Measurements from ENCODE around the gene EFHB. TPM values are rescaled to one million over a fixed set of nuclear protein-coding genes. Genes with fewer than 3 reads are reported as not detected.
A peak's percentile ranks its signal among the peaks of the same experiment; 100 is the strongest.

EFHB gene
- total RNA-seq, 1 experiment from 2014 or later, result not detected

DNA sequence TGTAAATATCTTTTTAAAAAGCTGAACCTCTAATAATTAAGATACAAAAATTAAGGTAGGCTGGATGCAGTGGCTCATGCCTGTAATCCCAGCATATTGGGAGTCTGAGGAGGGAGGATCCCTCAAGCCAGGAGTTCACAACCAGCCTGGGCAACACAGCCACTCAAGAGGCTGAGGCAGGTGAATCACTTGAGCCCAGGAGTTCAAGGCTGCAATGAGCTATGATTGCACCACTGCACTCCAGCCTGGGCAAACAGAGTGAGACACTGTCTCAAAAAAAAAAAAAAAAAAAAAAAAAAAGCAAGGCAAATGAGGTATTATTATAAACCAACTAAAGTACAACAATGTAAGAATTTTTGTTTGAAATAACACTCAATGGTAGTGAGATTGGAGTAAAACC lies 47.6 kb downstream of the EFHB start:
- CTCF ChIA-PET, result interaction anchor here (0.6 to 1.1 kb wide), 4 partner anchors 45 to 300 kb away, joined by 3 to 7 read pairs (median 4); no protein-coding TSS in a partner anchor
- no peaks in the 10 kb centered on the region for H3K9me3 Mint-ChIP-seq (ENCODE audit: low read depth, unreplicated experiment)
- BruUV-seq (replicated peaks), result no TSS peak
- TF ChIP-seq CTCF (IDR thresholded peaks at IDR 0.05; ENCODE audit: unreplicated experiment), result no peak
- intact Hi-C loops (cut with micrococcal nuclease; ENCODE audit: unreplicated experiment), result loop anchor here (5.0 to 10.0 kb wide), 3 partner anchors 156 to 742 kb away; partner anchors contain the start of genes KAT2B, KCNH8 and SGO1
- no peak overlapping the region for H3K27ac Mint-ChIP-seq (ENCODE audit: unreplicated experiment)
- H3K36me3 Mint-ChIP-seq (ENCODE audit: insufficient read depth, unreplicated experiment), result no peaks in the 10 kb centered on the region
- peaks cover 23% of the 10 kb centered on the region for H3K4me1 Mint-ChIP-seq (ENCODE audit: low read depth, unreplicated experiment)
- no peak overlapping the region for H3K4me3 Mint-ChIP-seq (ENCODE audit: low read depth, unreplicated experiment)
- no peaks in the 10 kb centered on the region for H3K27me3 Mint-ChIP-seq (ENCODE audit: unreplicated experiment)
- DNase-seq, result no peak

DNA sequence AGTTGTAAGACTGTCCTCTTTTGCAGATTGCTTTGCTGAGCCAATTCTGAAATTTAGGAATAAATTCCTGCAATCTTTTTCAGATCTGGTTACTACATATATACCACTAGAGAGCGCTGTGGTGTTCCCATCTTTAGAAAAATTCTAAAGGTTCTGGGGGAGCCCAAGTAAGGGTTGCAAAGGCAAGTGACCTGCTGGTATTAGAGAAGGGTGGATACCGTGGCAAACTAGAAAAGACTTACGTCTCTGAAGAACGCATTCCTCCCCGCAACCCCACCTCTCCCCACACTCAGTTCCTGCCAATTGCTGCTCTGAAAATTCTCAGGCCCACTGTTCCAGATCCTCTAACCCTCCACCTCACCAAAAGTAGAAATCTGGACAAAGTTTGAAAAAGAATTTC lies 48.5 kb downstream of the EFHB start:
- BruUV-seq (replicated peaks), result no TSS peak
- peak; percentile 5 for DNase-seq
- H3K4me1 Mint-ChIP-seq (ENCODE audit: low read depth, unreplicated experiment), result peaks cover 22% of the 10 kb centered on the region
- H3K9me3 Mint-ChIP-seq (ENCODE audit: low read depth, unreplicated experiment), result no peaks in the 10 kb centered on the region
- no peaks in the 10 kb centered on the region for H3K36me3 Mint-ChIP-seq (ENCODE audit: insufficient read depth, unreplicated experiment)
- H3K27ac Mint-ChIP-seq (ENCODE audit: unreplicated experiment), result no peak overlapping the region
- H3K27me3 Mint-ChIP-seq (ENCODE audit: unreplicated experiment), result no peaks in the 10 kb centered on the region
- peak; percentile 37 for TF ChIP-seq CTCF (IDR thresholded peaks at IDR 0.05; ENCODE audit: unreplicated experiment)
- CTCF ChIA-PET, result no interaction called here
- no peak overlapping the region for H3K4me3 Mint-ChIP-seq (ENCODE audit: low read depth, unreplicated experiment)
- intact Hi-C loops (cut with micrococcal nuclease; ENCODE audit: unreplicated experiment), result loop anchor here (2.0 to 10.0 kb wide), 4 partner anchors 15 to 741 kb away; partner anchors contain the start of genes KAT2B, KCNH8 and SGO1

DNA sequence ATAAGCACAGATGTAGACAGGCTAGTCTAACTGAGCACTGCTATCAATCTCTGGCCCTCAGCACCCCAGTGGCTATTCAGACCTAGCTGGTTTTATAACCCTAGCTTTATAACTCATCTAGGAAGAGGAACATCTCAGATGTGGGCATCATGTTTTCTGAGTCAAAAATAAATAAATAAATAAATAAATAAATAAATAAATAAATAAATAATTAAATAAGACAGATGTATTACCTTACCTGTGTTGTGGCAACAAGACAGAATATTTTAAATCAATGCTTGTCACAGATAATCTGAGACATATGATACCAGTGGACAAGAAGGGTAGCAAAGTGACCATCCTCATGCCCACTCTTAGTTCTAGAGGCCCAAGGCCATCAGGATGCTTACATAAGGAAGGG lies 52.2 kb downstream of the EFHB start:
- no TSS peak for BruUV-seq (replicated peaks)
- no peaks in the 10 kb centered on the region for H3K27me3 Mint-ChIP-seq (ENCODE audit: unreplicated experiment)
- CTCF ChIA-PET, result no interaction called here
- H3K4me3 Mint-ChIP-seq (ENCODE audit: low read depth, unreplicated experiment), result no peak overlapping the region
- H3K4me1 Mint-ChIP-seq (ENCODE audit: low read depth, unreplicated experiment), result no peaks in the 10 kb centered on the region
- no peaks in the 10 kb centered on the region for H3K36me3 Mint-ChIP-seq (ENCODE audit: insufficient read depth, unreplicated experiment)
- no peaks in the 10 kb centered on the region for H3K9me3 Mint-ChIP-seq (ENCODE audit: low read depth, unreplicated experiment)
- no peak overlapping the region for H3K27ac Mint-ChIP-seq (ENCODE audit: unreplicated experiment)
- DNase-seq, result no peak
- no peak for TF ChIP-seq CTCF (IDR thresholded peaks at IDR 0.05; ENCODE audit: unreplicated experiment)
- intact Hi-C loops (cut with micrococcal nuclease; ENCODE audit: unreplicated experiment), result loop anchor here (10.0 kb wide), 1 partner anchor 737 kb away; the partner anchor contains the start of gene KCNH8

GRCh38 chr3:19881036-19881435 lies 53.0 kb downstream of the EFHB start:
- intact Hi-C loops (cut with micrococcal nuclease; ENCODE audit: unreplicated experiment), result loop anchor here (10.0 kb wide), 1 partner anchor 736 kb away; the partner anchor contains the start of gene KCNH8
- no peak overlapping the region for H3K4me3 Mint-ChIP-seq (ENCODE audit: low read depth, unreplicated experiment)
- BruUV-seq (replicated peaks), result no TSS peak

More at GRCh38 chr3:19881036-19881435, 53.0 kb downstream of the EFHB start:
- TF ChIP-seq CTCF (IDR thresholded peaks at IDR 0.05; ENCODE audit: unreplicated experiment), result no peak
- Mint-ChIP-seq H3K4me1 (ENCODE audit: low read depth, unreplicated experiment) (no peaks in the 10 kb centered on the region), H3K27me3 (ENCODE audit: unreplicated experiment) (no peaks in the 10 kb centered on the region), H3K27ac (ENCODE audit: unreplicated experiment) (no peak overlapping the region), H3K9me3 (ENCODE audit: low read depth, unreplicated experiment) (no peaks in the 10 kb centered on the region), H3K36me3 (ENCODE audit: insufficient read depth, unreplicated experiment) (no peaks in the 10 kb centered on the region)
- CTCF ChIA-PET, result no interaction called here
- no peak for DNase-seq

Data from Calu3 (cell line).